ENCODE data around the gene TPX2.

TPX2 gene, protein sequence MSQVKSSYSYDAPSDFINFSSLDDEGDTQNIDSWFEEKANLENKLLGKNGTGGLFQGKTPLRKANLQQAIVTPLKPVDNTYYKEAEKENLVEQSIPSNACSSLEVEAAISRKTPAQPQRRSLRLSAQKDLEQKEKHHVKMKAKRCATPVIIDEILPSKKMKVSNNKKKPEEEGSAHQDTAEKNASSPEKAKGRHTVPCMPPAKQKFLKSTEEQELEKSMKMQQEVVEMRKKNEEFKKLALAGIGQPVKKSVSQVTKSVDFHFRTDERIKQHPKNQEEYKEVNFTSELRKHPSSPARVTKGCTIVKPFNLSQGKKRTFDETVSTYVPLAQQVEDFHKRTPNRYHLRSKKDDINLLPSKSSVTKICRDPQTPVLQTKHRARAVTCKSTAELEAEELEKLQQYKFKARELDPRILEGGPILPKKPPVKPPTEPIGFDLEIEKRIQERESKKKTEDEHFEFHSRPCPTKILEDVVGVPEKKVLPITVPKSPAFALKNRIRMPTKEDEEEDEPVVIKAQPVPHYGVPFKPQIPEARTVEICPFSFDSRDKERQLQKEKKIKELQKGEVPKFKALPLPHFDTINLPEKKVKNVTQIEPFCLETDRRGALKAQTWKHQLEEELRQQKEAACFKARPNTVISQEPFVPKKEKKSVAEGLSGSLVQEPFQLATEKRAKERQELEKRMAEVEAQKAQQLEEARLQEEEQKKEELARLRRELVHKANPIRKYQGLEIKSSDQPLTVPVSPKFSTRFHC

GRCh38 chr20:31738729-31739549 lies at the start of gene TPX2:
Gene TPX2, plus strand, starts transcription at chr20:31739290. Its CDS starts 18,187 bp downstream, at chr20:31757477.
- DNase-seq (ENCODE audit: low read depth) = peak; percentile 98

GRCh38 chr20:31690124-31690666 lies 48.9 kb upstream of the TPX2 start:
- no peak for DNase-seq (ENCODE audit: low read depth)

DNA sequence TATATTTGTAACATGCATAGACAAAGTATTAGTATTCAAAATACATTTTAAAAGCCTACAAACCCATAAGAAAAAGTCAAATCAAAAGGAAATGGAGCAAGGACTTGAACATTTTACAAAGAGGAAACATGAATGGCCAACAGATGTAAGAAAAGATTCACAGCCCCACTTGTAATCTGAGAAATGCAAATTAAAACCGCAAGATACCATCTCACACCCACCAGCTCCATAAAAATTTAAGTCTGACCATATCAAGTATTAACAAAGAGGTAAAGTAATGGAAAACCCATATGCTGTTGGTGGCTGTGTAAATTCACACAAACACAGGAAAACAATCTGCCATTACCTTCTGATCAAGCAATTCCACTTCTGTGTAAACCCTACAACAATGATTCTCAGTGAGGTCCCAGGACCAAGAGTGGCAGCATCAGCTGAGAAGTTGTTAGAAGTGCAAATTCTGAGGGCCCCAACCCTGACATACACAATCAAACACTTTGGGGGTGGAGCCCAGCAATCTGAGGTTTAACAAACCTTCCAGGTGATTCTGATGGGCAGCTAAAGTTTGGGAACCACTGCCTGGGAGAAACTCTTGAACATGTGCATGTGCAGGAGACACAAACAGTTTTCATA lies 47.3 kb upstream of the TPX2 start:
- DNase-seq (ENCODE audit: low read depth) = no peak

DNA sequence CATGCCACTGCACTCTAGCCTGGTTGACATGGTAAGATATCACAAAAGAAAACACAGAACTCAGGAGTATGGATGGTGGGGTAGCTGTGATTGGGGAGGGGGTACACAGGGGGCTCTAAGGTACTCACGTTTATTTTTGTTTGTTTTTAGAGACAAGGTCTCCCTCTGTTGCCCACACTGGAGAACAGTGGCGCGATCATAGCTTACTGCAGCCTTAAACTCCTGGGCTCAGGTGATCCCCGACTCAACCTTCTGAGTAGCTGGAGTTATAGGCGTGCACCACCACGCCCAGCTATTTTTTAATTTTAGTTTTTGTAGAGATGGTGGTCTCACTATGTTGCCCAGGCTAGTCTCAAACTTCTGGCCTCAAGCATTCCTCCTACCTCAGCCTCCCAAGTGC lies 45.7 kb upstream of the TPX2 start:
- no peak for DNase-seq (ENCODE audit: low read depth)

DNA sequence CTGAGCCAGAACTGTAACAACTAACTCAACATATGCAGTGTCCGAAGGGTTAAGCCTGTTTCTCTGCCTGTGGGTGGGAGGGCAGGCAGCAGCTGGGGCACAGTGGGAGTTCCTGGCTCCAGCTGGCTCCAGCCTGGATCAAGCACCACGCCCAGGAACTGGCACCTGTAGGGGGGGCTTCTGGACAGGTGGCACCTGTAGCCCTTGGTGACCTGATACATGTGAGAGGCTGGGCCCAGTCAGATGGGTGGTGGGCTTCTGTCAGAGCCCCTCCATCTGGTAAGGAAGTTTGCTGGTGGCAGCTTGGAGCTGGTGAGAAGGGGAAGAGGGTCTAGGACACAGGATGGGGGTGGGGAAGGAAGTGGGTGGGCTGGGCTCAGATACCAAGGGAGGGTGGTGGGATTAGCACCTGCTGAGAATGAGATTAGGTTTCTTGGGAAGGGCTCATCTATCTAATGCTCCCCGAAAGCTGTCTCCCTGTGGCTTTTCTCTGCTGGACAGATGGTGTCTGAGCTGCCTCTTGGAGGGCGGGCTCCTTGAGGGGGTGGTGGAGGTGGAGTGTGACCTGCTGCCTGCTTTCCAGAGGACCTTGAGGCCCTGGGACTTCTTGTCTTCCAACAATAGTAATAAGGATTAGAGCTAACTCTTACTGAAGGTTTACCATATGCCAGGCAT lies 45.0 kb upstream of the TPX2 start:
- DNase-seq (ENCODE audit: low read depth) = no peak

DNA sequence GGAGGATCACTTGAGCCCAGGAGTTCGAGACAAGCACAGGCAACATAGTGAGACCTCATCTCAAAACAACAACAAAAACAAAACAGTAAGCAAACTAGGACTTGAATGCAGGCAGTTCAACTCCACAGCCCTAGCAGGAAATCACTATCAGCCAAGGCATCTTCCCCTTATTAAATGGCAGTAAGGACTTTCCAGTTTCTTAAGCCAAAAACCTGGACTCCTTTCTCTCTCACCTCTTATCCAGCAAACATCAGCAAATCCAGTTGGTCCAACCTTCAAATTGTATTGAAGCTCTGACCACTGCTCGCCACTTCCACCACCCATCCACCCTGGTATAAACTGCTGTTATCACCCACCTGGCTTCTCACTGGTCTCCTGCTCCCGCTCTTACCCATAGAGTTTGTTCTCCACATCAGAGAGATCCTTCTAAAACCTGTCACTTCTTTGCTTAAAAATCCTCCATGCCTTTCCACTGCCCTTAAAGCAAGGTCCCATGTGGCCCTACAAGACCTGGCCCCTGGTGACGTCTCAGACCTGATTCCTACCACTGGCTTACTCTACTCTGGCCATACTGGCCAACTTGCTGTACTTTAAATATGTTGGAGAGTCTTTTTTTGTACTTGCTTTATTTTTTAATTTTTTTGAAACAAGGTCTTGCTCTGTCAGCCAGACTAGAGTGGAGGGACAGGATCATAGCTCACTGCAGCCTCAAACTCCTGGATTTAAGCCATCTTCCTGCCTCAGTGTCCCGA lies 44.1 kb upstream of the TPX2 start:
- no peak for DNase-seq (ENCODE audit: low read depth)

DNA sequence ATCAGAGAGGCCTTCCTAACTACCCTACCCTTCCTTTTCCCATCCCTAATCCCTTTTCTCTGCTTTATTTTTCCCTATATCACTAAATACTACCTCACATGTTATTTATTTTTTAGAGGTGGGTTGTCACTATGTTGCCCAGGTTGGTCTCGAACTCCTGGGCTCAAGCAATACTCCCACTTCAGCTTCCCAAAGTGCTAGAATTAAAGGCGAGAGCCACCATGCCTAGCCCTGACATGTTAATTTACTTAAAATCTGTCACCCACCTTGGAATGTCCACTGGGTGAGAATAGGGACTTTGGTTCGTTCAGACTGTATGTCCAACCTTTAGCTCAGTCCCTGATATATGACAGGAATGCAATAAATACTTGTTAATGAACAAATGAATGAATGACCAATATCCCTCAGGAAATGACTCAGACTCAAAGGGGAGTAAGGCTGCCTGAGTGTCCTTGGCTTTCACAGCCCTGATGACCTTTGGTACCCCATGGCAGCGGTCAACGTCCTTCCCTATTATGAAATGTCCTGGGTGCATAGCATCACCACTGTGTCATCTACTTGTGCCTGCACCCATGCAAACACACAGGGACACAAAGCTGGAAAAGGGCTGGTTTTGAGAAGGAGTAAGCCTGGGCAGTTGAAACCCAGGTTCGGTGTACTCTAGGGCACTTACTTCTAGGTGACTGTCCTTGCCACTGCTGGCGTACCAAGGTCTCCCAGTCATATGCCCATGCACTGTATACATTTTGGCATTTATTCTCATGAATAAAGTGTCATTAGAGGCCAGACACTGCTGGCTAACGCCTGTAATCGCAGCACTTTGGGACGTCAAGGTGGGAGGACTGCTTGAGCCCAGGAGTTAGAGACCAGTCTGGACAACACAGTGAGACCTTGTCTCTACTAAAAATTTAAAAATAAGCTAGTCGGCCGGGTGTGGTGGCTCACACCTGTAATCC lies 43.0 kb upstream of the TPX2 start:
- peak; percentile 52 for DNase-seq (ENCODE audit: low read depth)

- no peak for DNase-seq (ENCODE audit: low read depth)
Measured at GRCh38 chr20:31698243-31698802, 40.8 kb upstream of the TPX2 start.

DNA sequence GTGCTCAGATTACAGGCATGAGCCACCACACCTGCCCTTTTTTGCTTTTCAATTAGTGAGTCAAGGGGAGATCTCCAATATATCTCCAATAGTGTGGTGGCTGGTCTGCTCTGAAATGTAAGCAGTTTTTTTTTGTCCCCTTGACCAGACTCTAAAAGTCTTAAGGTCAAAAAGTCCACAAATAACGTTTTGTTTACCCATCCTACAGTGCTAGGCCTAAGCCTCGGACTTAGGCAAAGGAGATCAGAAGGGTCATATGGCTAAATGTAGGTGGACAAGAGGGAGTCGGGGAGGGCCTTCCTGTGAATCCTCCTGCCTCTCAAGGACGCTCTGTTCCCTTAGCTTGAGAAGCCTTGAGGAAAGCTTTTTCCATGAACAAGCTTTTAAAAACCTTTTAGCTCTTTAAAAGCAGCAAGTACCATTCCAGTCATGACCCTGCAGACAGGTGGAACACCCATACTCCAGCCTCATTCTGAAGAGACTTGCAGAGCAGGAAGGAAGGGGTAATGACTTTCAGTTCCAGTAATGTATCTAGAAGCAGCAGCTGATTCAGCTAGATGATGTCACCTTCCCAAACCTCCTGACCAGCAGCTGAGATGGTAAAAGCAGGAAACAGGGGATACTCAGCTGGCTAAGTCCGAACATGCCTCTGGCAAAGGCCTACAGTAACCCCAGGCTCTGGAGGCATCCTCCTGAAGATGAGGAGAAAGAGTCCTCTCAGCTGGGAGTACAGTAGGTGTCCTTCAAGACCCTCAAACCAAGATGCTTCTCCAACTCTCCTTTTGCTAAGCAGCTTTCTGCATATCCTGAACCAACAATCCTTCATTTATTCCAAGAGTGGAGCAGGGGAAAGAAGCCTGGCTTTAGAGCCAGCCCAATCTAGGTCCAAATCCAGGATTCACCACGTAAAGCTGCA lies 40.0 kb upstream of the TPX2 start:
- peak; percentile 95 for DNase-seq (ENCODE audit: low read depth)

DNA sequence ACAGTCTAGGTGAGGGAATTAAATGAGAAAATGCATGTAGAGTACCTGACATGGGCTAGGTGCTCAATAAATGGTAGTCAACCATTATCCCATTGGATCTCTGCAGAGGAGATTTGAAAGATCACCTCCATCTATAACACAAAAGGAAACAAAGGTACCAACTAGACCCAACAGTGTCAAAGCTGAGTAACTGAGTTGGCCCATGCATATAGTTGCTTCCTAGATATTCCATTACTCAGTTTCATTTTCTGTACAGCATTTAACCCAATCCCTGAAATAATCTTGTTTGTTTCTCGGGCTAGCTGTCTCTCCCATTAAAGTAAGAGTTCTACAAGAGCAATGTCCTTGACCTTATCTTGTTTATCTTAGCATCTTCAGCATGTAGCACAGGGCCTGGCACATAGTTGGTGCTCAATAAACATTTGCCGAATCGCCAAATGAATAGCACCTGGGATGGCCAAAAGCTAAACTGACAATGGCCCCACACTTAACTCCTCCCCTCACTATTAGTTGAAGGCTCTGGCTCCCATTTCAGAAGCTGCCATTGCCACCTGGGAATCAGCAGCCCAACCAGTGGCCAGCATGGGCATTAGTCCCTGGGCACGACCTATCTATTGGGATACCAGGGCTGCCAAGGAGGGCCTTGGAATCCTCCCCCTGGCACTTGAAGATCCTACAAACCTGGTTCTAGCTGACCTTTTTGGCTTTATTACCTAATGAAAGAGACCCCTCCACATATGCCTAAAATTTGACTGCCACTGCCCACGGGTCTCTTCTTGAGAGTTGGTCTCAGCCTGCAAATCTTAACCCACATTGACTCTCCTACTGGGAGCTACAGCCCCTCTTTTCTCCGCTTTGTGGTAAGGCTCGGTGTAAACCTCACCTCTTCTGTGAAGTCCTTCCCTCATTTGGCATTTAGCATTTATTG lies 39.0 kb upstream of the TPX2 start:
- no peak for DNase-seq (ENCODE audit: low read depth)

- no peak for DNase-seq (ENCODE audit: low read depth)
Measured at GRCh38 chr20:31700747-31701146, 38.3 kb upstream of the TPX2 start.

DNA sequence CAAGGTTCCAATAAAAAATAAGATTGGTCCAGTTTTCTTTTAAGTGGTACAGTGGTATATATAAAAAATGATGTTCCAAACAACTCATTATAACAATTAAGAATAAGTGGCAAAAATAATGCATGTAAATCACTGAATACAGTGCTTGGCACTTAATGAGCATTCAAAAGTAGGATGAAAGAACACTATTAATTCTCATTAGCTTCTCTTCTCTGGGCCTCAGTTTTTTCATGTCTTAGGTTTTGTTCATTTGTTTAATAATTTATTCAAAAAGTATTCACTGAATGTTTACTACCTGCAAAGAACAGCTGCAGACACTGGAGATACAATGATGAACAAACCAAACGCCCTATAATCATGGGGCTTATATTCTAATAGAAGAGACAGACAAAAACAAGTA lies 37.5 kb upstream of the TPX2 start:
- DNase-seq (ENCODE audit: low read depth) = no peak

DNA sequence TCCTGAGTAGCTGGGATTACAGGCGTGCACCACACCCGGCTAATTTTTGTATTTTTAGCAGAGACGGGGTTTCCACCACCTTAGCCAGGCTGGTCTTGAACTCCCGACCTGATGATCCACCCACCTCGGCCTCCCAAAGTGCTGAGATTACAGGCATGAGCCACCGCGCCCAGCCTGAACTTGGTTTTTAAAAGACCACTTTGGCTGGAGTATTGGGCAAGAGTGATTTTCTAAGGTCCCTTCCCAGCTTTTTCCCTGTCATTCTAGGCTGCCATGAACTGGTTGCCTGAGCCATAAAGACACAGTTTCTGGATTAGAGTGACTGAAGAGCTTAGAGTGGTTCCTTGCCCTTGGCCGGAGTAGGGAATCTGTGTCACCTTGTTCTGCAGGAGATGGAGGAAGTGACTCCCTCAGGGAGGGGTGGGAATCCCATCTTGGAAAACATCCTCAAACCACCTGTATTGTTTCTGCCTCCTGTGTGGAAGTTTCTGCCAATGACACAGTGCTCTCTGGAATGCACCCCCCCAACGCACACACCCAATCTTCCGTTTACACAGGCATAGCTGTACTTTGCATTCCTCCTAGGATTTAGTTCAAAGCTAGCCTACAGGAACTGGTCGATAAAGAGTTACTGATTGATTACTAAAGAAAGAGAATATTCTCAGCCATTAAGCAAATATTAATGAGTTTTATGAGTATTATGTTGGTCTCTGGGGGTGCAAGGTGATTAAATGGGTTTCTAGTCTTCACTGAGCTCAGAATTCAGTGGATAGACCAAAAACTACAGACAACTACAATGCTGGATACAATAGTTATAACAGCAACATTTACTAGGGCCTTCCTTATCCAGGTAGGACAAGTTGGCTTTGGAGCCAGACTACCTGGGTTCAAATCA lies 34.6 kb upstream of the TPX2 start:
- no peak for DNase-seq (ENCODE audit: low read depth)

DNA sequence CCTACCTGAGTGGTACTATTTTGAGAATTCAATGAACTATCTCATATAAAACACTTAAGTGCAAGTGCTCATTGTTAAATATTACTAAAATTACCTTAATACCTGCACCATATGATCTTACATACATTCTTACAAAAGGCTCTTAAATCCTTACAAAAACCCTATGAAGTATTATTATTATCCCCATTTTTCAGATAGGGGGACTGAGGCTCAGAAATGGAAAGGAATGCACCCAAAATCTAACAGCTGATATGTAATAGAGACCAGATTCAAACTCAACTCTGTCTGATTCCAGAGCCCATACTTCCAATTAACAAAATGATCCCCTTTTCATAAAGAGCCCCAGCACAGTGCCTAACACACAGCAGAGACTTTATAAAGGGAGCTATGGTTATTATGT lies 33.9 kb upstream of the TPX2 start:
- no peak for DNase-seq (ENCODE audit: low read depth)
